HepG2 (cell line): Measurements from ENCODE around the gene SLC2A4. TPM values are rescaled to one million over a fixed set of nuclear protein-coding genes. Genes with fewer than 3 reads are reported as not detected.

Experiments
- NFE2L2 ChIP-seq: fragments of 150-350 bp; IDR thresholded peaks from 2 replicates; pipeline ENCODE4 v1.6.1; 2014; ENCODE audit warnings: low read length
- RBM22 ChIP-seq: fragments of 200-400 bp; formaldehyde crosslinking; optimal IDR thresholded peaks from 2 replicates; pipeline ENCODE3; 2017; ENCODE audit warnings: mild to moderate bottlenecking, low read length, moderate library complexity
- SRF ChIP-seq: IDR thresholded peaks from 2 replicates; pipeline ENCODE4 v1.6.1; 2011; ENCODE audit warnings: mild to moderate bottlenecking, low read depth, low read length, moderate library complexity
- STAG1 ChIP-seq: sonication (generic); formaldehyde crosslinking; IDR thresholded peaks from 2 replicates; pipeline ENCODE4 v1.4.0; 2020; ENCODE audit warnings: missing genetic modification reagents
- TAF15 ChIP-seq: fragments of 200-400 bp; formaldehyde crosslinking; IDR thresholded peaks from one replicate; pipeline ENCODE4 v1.6.1; 2018; ENCODE audit warnings: mild to moderate bottlenecking, low read depth, low read length; ENCODE audit not compliant: poor library complexity, severe bottlenecking
- ZBTB44 ChIP-seq: sonication (generic); formaldehyde crosslinking; IDR thresholded peaks from 2 replicates; pipeline ENCODE4 v1.4.0; 2020; ENCODE audit warnings: missing genetic modification reagents
- ZC3H4 ChIP-seq: sonication (generic); formaldehyde crosslinking; IDR thresholded peaks from 2 replicates; pipeline ENCODE4 v1.4.0; 2020; ENCODE audit warnings: missing genetic modification reagents, borderline replicate concordance
- ZMYM4 ChIP-seq: sonication (generic); formaldehyde crosslinking; IDR thresholded peaks from 2 replicates; pipeline ENCODE4 v1.8.1; 2023; ENCODE audit warnings: mild to moderate bottlenecking, missing genetic modification reagents
- ZNF20 ChIP-seq: sonication (generic); formaldehyde crosslinking; IDR thresholded peaks from 2 replicates; pipeline ENCODE4 v1.4.0; 2020; ENCODE audit warnings: mild to moderate bottlenecking, moderate library complexity, missing genetic modification reagents
- ZNF232 ChIP-seq: sonication (generic); formaldehyde crosslinking; IDR thresholded peaks from 2 replicates; pipeline ENCODE4 v1.4.0; 2020; ENCODE audit warnings: missing genetic modification reagents, borderline replicate concordance
- ZNF296 ChIP-seq: sonication (generic); formaldehyde crosslinking; conservative IDR thresholded peaks from 2 replicates; pipeline ENCODE4 v1.5.0; 2020; ENCODE audit warnings: mild to moderate bottlenecking, missing genetic modification reagents
- ZNF30 ChIP-seq: sonication (generic); formaldehyde crosslinking; IDR thresholded peaks from 2 replicates; pipeline ENCODE4 v1.5.0; 2020; ENCODE audit warnings: mild to moderate bottlenecking, missing genetic modification reagents
- ZNF552 ChIP-seq: sonication (generic); formaldehyde crosslinking; IDR thresholded peaks from 2 replicates; pipeline ENCODE4 v1.9.0; 2022; ENCODE audit warnings: missing genetic modification reagents, mild to moderate bottlenecking, borderline replicate concordance
- ZNF747 ChIP-seq: sonication (generic); formaldehyde crosslinking; IDR thresholded peaks from 2 replicates; pipeline ENCODE4 v1.8.1; 2023; ENCODE audit warnings: missing genetic modification reagents, mild to moderate bottlenecking, borderline replicate concordance
- ZNF777 ChIP-seq: sonication (generic); formaldehyde crosslinking; IDR thresholded peaks from 2 replicates; pipeline ENCODE4 v1.4.0; 2020; ENCODE audit warnings: missing genetic modification reagents
- ZNF784 ChIP-seq: sonication (generic); formaldehyde crosslinking; IDR thresholded peaks from 2 replicates; pipeline ENCODE4 v1.5.1; 2020; ENCODE audit warnings: missing genetic modification reagents, mild to moderate bottlenecking, borderline replicate concordance
- polyA plus RNA-seq, 8 experiments: library from polyadenylated mRNA; depleted of rRNA in 3 of 8; stranded (reverse) in 7 of 8; unstranded in 1 of 8; fragments of >200 nt; fragmentation: Illumina TruSeq in 4 of 8; extraction: Trizol in 4 of 8; gene quantifications; 2 replicates each; pipeline versions ENCODE4 v1.2.1 to v1.2.3, GENCODE V29; 2011 to 2016; ENCODE audit warnings: low read depth in 4 of 8, missing spikeins in 1 of 8, mixed read lengths in 1 of 8; ENCODE audit not compliant: insufficient read depth in 1 of 8
- total RNA-seq, 5 experiments: library from RNA; depleted of rRNA; stranded (reverse); fragments of >200 nt; fragmentation: Illumina TruSeq; extraction: Trizol; gene quantifications; 2 replicates each; pipeline ENCODE4 v1.2.3, GENCODE V29; 2016; ENCODE audit warnings: low read depth in 1 of 5
- TF ChIP-seq, protein P1 (sequence below): sonication (generic); formaldehyde crosslinking; IDR thresholded peaks from 2 replicates; pipeline ENCODE4 v1.4.0; 2020; ENCODE audit warnings: missing genetic modification reagents
- TF ChIP-seq, protein P2 (sequence below): sonication (generic); formaldehyde crosslinking; IDR thresholded peaks from 2 replicates; pipeline ENCODE4 v1.5.1; 2020; ENCODE audit warnings: mild to moderate bottlenecking, missing genetic modification reagents, moderate library complexity
- TF ChIP-seq, protein P3 (sequence below): sonication (generic); formaldehyde crosslinking; IDR thresholded peaks from 2 replicates; pipeline ENCODE4 v1.4.0; 2020; ENCODE audit warnings: low read depth, mild to moderate bottlenecking, missing genetic modification reagents

The SLC2A4 gene
- total and polyA plus RNA-seq, 2 of the 13 experiments (the other 11 are each of a cell fraction or from before 2014, with no cell fraction given): 4.9 to 5.8 TPM

- no peak for TF ChIP-seq ZC3H4 (CRISPR knock-in tag)
- TF ChIP-seq ZNF552 (CRISPR knock-in tag): no peak
- TF ChIP-seq, protein P1, sequence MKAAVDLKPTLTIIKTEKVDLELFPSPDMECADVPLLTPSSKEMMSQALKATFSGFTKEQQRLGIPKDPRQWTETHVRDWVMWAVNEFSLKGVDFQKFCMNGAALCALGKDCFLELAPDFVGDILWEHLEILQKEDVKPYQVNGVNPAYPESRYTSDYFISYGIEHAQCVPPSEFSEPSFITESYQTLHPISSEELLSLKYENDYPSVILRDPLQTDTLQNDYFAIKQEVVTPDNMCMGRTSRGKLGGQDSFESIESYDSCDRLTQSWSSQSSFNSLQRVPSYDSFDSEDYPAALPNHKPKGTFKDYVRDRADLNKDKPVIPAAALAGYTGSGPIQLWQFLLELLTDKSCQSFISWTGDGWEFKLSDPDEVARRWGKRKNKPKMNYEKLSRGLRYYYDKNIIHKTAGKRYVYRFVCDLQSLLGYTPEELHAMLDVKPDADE (CRISPR knock-in tag): no peak
- TF ChIP-seq ZMYM4 (CRISPR knock-in tag): no peak
- no peak for TF ChIP-seq ZNF777
- TF ChIP-seq ZNF30 (CRISPR knock-in tag): no peak
- TF ChIP-seq ZBTB44 (CRISPR knock-in tag): no peak
- no peak for TF ChIP-seq ZNF747 (CRISPR knock-in tag)
- TF ChIP-seq NFE2L2: no peak
- TF ChIP-seq RBM22: no peak
- TF ChIP-seq TAF15: no peak
- TF ChIP-seq, protein P2, sequence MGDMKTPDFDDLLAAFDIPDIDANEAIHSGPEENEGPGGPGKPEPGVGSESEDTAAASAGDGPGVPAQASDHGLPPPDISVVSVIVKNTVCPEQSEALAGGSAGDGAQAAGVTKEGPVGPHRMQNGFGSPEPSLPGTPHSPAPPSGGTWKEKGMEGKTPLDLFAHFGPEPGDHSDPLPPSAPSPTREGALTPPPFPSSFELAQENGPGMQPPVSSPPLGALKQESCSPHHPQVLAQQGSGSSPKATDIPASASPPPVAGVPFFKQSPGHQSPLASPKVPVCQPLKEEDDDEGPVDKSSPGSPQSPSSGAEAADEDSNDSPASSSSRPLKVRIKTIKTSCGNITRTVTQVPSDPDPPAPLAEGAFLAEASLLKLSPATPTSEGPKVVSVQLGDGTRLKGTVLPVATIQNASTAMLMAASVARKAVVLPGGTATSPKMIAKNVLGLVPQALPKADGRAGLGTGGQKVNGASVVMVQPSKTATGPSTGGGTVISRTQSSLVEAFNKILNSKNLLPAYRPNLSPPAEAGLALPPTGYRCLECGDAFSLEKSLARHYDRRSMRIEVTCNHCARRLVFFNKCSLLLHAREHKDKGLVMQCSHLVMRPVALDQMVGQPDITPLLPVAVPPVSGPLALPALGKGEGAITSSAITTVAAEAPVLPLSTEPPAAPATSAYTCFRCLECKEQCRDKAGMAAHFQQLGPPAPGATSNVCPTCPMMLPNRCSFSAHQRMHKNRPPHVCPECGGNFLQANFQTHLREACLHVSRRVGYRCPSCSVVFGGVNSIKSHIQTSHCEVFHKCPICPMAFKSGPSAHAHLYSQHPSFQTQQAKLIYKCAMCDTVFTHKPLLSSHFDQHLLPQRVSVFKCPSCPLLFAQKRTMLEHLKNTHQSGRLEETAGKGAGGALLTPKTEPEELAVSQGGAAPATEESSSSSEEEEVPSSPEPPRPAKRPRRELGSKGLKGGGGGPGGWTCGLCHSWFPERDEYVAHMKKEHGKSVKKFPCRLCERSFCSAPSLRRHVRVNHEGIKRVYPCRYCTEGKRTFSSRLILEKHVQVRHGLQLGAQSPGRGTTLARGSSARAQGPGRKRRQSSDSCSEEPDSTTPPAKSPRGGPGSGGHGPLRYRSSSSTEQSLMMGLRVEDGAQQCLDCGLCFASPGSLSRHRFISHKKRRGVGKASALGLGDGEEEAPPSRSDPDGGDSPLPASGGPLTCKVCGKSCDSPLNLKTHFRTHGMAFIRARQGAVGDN (CRISPR knock-in tag): peak; percentile 48
- TF ChIP-seq, protein P3, sequence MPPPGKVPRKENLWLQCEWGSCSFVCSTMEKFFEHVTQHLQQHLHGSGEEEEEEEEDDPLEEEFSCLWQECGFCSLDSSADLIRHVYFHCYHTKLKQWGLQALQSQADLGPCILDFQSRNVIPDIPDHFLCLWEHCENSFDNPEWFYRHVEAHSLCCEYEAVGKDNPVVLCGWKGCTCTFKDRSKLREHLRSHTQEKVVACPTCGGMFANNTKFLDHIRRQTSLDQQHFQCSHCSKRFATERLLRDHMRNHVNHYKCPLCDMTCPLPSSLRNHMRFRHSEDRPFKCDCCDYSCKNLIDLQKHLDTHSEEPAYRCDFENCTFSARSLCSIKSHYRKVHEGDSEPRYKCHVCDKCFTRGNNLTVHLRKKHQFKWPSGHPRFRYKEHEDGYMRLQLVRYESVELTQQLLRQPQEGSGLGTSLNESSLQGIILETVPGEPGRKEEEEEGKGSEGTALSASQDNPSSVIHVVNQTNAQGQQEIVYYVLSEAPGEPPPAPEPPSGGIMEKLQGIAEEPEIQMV (CRISPR knock-in tag): no peak
- TF ChIP-seq SRF: no peak
- TF ChIP-seq ZNF20 (CRISPR knock-in tag): no peak
- peak; percentile 54 for TF ChIP-seq STAG1 (CRISPR knock-in tag)
- no peak for TF ChIP-seq ZNF784 (CRISPR knock-in tag)
- TF ChIP-seq ZNF232 (CRISPR knock-in tag): no peak
- TF ChIP-seq ZNF296 (CRISPR knock-in tag): no peak
Observed at GRCh38 chr17:7323731-7324437, 42.4 kb downstream of the SLC2A4 start (continued).
